RWPE2 (cell line): Measurements from ENCODE around the gene KSR2.

Experiments
- ATAC-seq: fragments of 200-7000 bp; cut with Tn5 transposase; 3 replicates; pipeline ENCODE4 v1.9.1; 2021; ENCODE audit warnings: low read depth
- DNase-seq: peaks from one replicate; pipeline ENCODE4 v3.0.0-alpha.2; 2020; ENCODE audit warnings: low spot score
- H3K27ac ChIP-seq: fragments of 450-650 bp; 2 replicates; pipeline ENCODE4 v1.5.1; 2017; ENCODE audit warnings: mild to moderate bottlenecking; ENCODE audit not compliant: poor library complexity, severe bottlenecking
- H3K27me3 ChIP-seq: fragments of 250-450 bp; sonication (Bioruptor Pico); 2 replicates; pipeline ENCODE4 v1.5.1; 2021; ENCODE audit warnings: mild to moderate bottlenecking, moderate library complexity; ENCODE audit not compliant: insufficient read depth, poor library complexity, severe bottlenecking
- H3K36me3 ChIP-seq: fragments of 250-450 bp; sonication (Bioruptor Pico); 2 replicates; pipeline ENCODE4 v1.5.1; 2020; ENCODE audit warnings: low read depth, mild to moderate bottlenecking, moderate library complexity
- H3K4me1 ChIP-seq: fragments of 250-450 bp; sonication (Bioruptor Pico); 2 replicates; pipeline ENCODE4 v1.5.1; 2021; ENCODE audit warnings: mild to moderate bottlenecking, moderate library complexity; ENCODE audit not compliant: insufficient read depth, poor library complexity, severe bottlenecking
- H3K4me3 ChIP-seq: fragments of 250-450 bp; sonication (Bioruptor Pico); 2 replicates; pipeline ENCODE4 v1.5.1; 2021; ENCODE audit warnings: mild to moderate bottlenecking, moderate library complexity; ENCODE audit not compliant: severe bottlenecking
- H3K9me3 ChIP-seq: fragments of 250-450 bp; sonication (Bioruptor Pico); 2 replicates; pipeline ENCODE4 v1.5.1; 2021; ENCODE audit warnings: mild to moderate bottlenecking, moderate library complexity; ENCODE audit not compliant: severe bottlenecking
- CTCF ChIP-seq: fragments of 450-650 bp; IDR thresholded peaks from one replicate; pipeline ENCODE4 v1.5.1; 2017; ENCODE audit warnings: mild to moderate bottlenecking, moderate library complexity; ENCODE audit not compliant: poor library complexity, severe bottlenecking

Gene KSR2

GRCh38 chr12:117981267-117981666 lies 12.5 kb upstream of the KSR2 start:
- ATAC-seq (no peak), DNase-seq (no peak)
- no peak for TF ChIP-seq CTCF
- Histone ChIP-seq H3K27ac (no peak overlapping the region), H3K36me3 (no peaks in the 10 kb centered on the region), H3K4me3 (no peak overlapping the region), H3K27me3 (no peaks in the 10 kb centered on the region), H3K4me1 (peaks cover 8% of the 10 kb centered on the region), H3K9me3 (no peaks in the 10 kb centered on the region)

DNA sequence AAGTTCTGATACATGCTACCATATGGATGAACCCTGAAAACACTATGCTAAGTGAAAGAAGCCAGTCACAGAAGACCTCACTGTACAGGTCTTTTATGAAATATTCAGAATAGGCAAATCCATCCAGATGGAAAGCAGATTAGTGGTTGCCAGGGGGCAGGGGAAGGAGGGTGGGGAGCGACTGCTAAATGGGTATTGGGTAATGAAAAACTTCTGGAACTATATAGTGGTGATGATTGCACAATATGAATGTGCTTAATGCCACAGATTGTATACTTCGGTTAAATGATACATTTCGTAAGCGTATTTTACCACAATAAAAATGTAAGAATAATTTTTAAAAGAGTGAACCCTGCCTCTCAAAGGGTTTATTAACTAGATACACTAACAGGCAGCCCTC lies 11.8 kb upstream of the KSR2 start:
- Histone ChIP-seq H3K27ac (no peak overlapping the region), H3K9me3 (no peaks in the 10 kb centered on the region), H3K27me3 (no peaks in the 10 kb centered on the region), H3K36me3 (no peaks in the 10 kb centered on the region), H3K4me1 (peaks cover 4% of the 10 kb centered on the region), H3K4me3 (no peak overlapping the region)
- DNase-seq = no peak
- no peak for TF ChIP-seq CTCF
- no peak for ATAC-seq

- ATAC-seq (no peak), DNase-seq (no peak)
- no peak overlapping the region for H3K4me3 ChIP-seq
- H3K27me3 ChIP-seq = no peaks in the 10 kb centered on the region
- H3K4me1 ChIP-seq = no peaks in the 10 kb centered on the region
- H3K9me3 ChIP-seq = no peaks in the 10 kb centered on the region
- no peak for TF ChIP-seq CTCF
- no peak overlapping the region for H3K27ac ChIP-seq
- no peaks in the 10 kb centered on the region for H3K36me3 ChIP-seq
Observed at GRCh38 chr12:117977373-117977772, 8.6 kb upstream of the KSR2 start.

DNA sequence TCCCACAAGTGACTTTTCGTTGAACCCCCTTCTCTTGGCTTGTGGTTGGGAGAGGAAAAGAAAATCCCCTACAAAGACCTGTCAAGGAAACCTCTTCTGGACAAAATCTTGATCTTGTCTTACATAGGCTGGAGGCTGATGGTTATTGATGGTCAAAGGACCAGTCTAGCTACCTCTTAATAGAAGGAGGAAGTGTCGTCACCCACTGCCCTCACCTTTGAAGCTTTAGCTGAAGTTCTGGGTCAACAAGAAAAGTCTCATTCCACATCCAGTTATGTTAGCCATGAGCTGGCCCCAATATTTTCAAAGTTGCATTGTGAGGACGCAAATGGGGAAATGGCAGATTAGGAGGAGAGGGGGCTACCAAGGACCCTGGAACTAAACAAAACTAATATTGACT lies 6.2 kb upstream of the KSR2 start:
- H3K27ac ChIP-seq = no peak overlapping the region
- DNase-seq (no peak), ATAC-seq (no peak)
- no peaks in the 10 kb centered on the region for H3K27me3 ChIP-seq
- H3K4me3 ChIP-seq = no peak overlapping the region
- H3K9me3 ChIP-seq = no peaks in the 10 kb centered on the region
- no peaks in the 10 kb centered on the region for H3K36me3 ChIP-seq
- H3K4me1 ChIP-seq = no peaks in the 10 kb centered on the region
- no peak for TF ChIP-seq CTCF

- ATAC-seq (no peak), DNase-seq (no peak)
- no peak for TF ChIP-seq CTCF
- no peaks in the 10 kb centered on the region for H3K36me3 ChIP-seq
- H3K27ac ChIP-seq = no peak overlapping the region
- no peaks in the 10 kb centered on the region for H3K9me3 ChIP-seq
- no peak overlapping the region for H3K4me3 ChIP-seq
- H3K4me1 ChIP-seq = peaks cover 5% of the 10 kb centered on the region
- no peaks in the 10 kb centered on the region for H3K27me3 ChIP-seq
Observed at GRCh38 chr12:117972301-117972700, 3.5 kb upstream of the KSR2 start.
